Mesendoderm (in vitro differentiated cells): ENCODE data around the gene P2RX3.

Experiments used
- DNase-seq: peaks from one replicate; pipeline ENCODE4 v3.0.0; 2013
- H2AK5ac ChIP-seq: 2 replicates; pipeline ENCODE4 v1.6.1; 2013; ENCODE audit warnings: low read length, inconsistent platforms
- H2BK120ac ChIP-seq: 2 replicates; pipeline ENCODE4 v1.6.1; 2013; ENCODE audit warnings: low read depth, mild to moderate bottlenecking, low read length, moderate library complexity, mixed read lengths
- H2BK15ac ChIP-seq: replicated peaks from 2 replicates; pipeline ENCODE4 v1.6.1; 2013; ENCODE audit warnings: low read depth, mild to moderate bottlenecking, moderate library complexity
- H2BK5ac ChIP-seq: 2 replicates; pipeline ENCODE4 v1.6.1; 2013; ENCODE audit warnings: low read length, inconsistent platforms
- H3K18ac ChIP-seq: 2 replicates; pipeline ENCODE4 v1.6.1; 2013; ENCODE audit warnings: mild to moderate bottlenecking, low read length, mixed read lengths
- H3K23ac ChIP-seq: one replicate; pipeline ENCODE4 v1.6.1; 2013; ENCODE audit warnings: low read length
- H3K27ac ChIP-seq: 2 replicates; pipeline ENCODE4 v1.5.1; 2013; ENCODE audit warnings: low read depth, mild to moderate bottlenecking, inconsistent platforms, low read length, moderate library complexity
- H3K27me3 ChIP-seq: 2 replicates; pipeline ENCODE4 v1.6.1; 2013; ENCODE audit warnings: low read length, control low read depth, mild to moderate bottlenecking, inconsistent platforms; ENCODE audit not compliant: insufficient read depth, poor library complexity
- H3K36me3 ChIP-seq: 2 replicates; pipeline ENCODE4 v1.6.1; 2013; ENCODE audit warnings: low read length, inconsistent platforms; ENCODE audit not compliant: control insufficient read depth, insufficient read depth
- H3K4ac ChIP-seq: one replicate; pipeline ENCODE4 v1.6.1; 2013; ENCODE audit warnings: low read depth, mild to moderate bottlenecking, low read length, moderate library complexity
- H3K4me1 ChIP-seq: 2 replicates; pipeline ENCODE4 v1.6.1; 2013; ENCODE audit warnings: low read depth, low read length, inconsistent platforms; ENCODE audit not compliant: control insufficient read depth
- H3K4me2 ChIP-seq: 2 replicates; pipeline ENCODE4 v1.6.1; 2013; ENCODE audit warnings: low read length
- H3K4me3 ChIP-seq: 2 replicates; pipeline ENCODE4 v1.5.1; 2013; ENCODE audit warnings: mild to moderate bottlenecking, low read length
- H3K56ac ChIP-seq: one replicate; pipeline ENCODE4 v1.6.1; 2013; ENCODE audit warnings: low read length
- H3K79me1 ChIP-seq: 2 replicates; pipeline ENCODE4 v1.6.1; 2013; ENCODE audit warnings: low read length, inconsistent platforms
- H3K79me2 ChIP-seq: 2 replicates; pipeline ENCODE4 v1.6.1; 2013; ENCODE audit warnings: mild to moderate bottlenecking, low read length; ENCODE audit not compliant: control insufficient read depth, insufficient read depth
- H3K9ac ChIP-seq: 2 replicates; pipeline ENCODE4 v1.6.1; 2013; ENCODE audit warnings: low read length, inconsistent platforms
- H4K5ac ChIP-seq: one replicate; pipeline ENCODE4 v1.6.1; 2013; ENCODE audit warnings: low read length
- H4K8ac ChIP-seq: one replicate; pipeline ENCODE4 v1.6.1; 2013; ENCODE audit warnings: low read depth, mild to moderate bottlenecking, control low read depth, low read length, moderate library complexity
- WGBS: extraction: QIAGEN DNeasy Blood & Tissue Kit; methylation state at CpG from one replicate; pipeline ENCODE4 v1.1.7; 2013; ENCODE audit warnings: low lambda C conversion rate, missing lambda C conversion rate; ENCODE audit not compliant: insufficient coverage; ENCODE audit errors: extremely low coverage; 5-methylcytosine and 5-hydroxymethylcytosine counted together

The P2RX3 gene

GRCh38 chr11:57345555-57346211, 7.5 kb downstream of the P2RX3 start:
- H3K79me1 ChIP-seq = no peaks in the 10 kb centered on the region
- WGBS = no CpG with 5 or more reads among the region's 11 CpGs
- no peaks in the 10 kb centered on the region for H3K36me3 ChIP-seq
- H2AK5ac ChIP-seq = no peak overlapping the region
- H4K5ac ChIP-seq = no peak overlapping the region
- H3K4me2 ChIP-seq = no peak overlapping the region
- no peak overlapping the region for H3K4ac ChIP-seq
- no peak overlapping the region for H3K4me3 ChIP-seq
- H3K56ac ChIP-seq = peak overlapping the region; percentile 39
- no peak overlapping the region for H2BK5ac ChIP-seq
- H3K23ac ChIP-seq = no peak overlapping the region
- H4K8ac ChIP-seq = no peak overlapping the region
- no peak overlapping the region for H3K18ac ChIP-seq
- H3K4me1 ChIP-seq = peaks cover 4% of the 10 kb centered on the region
- no peak overlapping the region for H2BK120ac ChIP-seq
- no peaks in the 10 kb centered on the region for H3K27me3 ChIP-seq
- H3K79me2 ChIP-seq = no peaks in the 10 kb centered on the region
- H3K9ac ChIP-seq = peak overlapping the region; percentile 24
- no peak overlapping the region for H2BK15ac ChIP-seq
- H3K27ac ChIP-seq = no peak overlapping the region
- peak; percentile 90 for DNase-seq

- Histone ChIP-seq H2BK15ac (no peak overlapping the region), H3K4me1 (peaks cover 4% of the 10 kb centered on the region), H3K9ac (no peak overlapping the region), H3K4me3 (no peak overlapping the region), H3K4me2 (no peak overlapping the region), H3K56ac (no peak overlapping the region), H3K27me3 (no peaks in the 10 kb centered on the region), H4K8ac (no peak overlapping the region), H2AK5ac (no peak overlapping the region), H3K79me1 (no peaks in the 10 kb centered on the region), H3K4ac (no peak overlapping the region), H2BK120ac (no peak overlapping the region), H3K79me2 (no peaks in the 10 kb centered on the region), H2BK5ac (no peak overlapping the region), H3K27ac (no peak overlapping the region), H3K18ac (no peak overlapping the region), H3K36me3 (no peaks in the 10 kb centered on the region), H4K5ac (no peak overlapping the region), H3K23ac (no peak overlapping the region)
- no peak for DNase-seq
- whole genome bisulfite sequencing = no CpG with 5 or more reads among the region's 9 CpGs
Measured at GRCh38 chr11:57347336-57347735, 9.2 kb downstream of the P2RX3 start.

GRCh38 chr11:57348052-57348451, 9.9 kb downstream of the P2RX3 start:
- H3K27ac ChIP-seq = no peak overlapping the region
- H2BK120ac ChIP-seq = no peak overlapping the region
- no peak overlapping the region for H3K4me3 ChIP-seq
- H3K79me1 ChIP-seq = no peaks in the 10 kb centered on the region
- no peak overlapping the region for H4K8ac ChIP-seq
- no peak overlapping the region for H3K23ac ChIP-seq
- H4K5ac ChIP-seq = no peak overlapping the region
- H3K9ac ChIP-seq = no peak overlapping the region
- H2BK5ac ChIP-seq = no peak overlapping the region
- no peak overlapping the region for H3K4me2 ChIP-seq
- H3K27me3 ChIP-seq = no peaks in the 10 kb centered on the region
- H3K36me3 ChIP-seq = no peaks in the 10 kb centered on the region
- H2AK5ac ChIP-seq = no peak overlapping the region
- H3K56ac ChIP-seq = no peak overlapping the region
- H3K4ac ChIP-seq = no peak overlapping the region
- no peak overlapping the region for H3K18ac ChIP-seq
- no CpG with 5 or more reads among the region's 7 CpGs for WGBS
- no peaks in the 10 kb centered on the region for H3K79me2 ChIP-seq
- DNase-seq = no peak
- peaks cover 5% of the 10 kb centered on the region for H3K4me1 ChIP-seq
- H2BK15ac ChIP-seq = no peak overlapping the region

- Histone ChIP-seq H3K27me3 (no peaks in the 10 kb centered on the region), H3K56ac (no peak overlapping the region), H3K4me1 (peaks cover 7% of the 10 kb centered on the region), H3K18ac (no peak overlapping the region), H4K8ac (no peak overlapping the region), H3K23ac (no peak overlapping the region), H3K36me3 (no peaks in the 10 kb centered on the region), H2BK15ac (no peak overlapping the region), H3K4me3 (no peak overlapping the region), H2BK120ac (no peak overlapping the region), H3K9ac (no peak overlapping the region), H3K79me1 (no peaks in the 10 kb centered on the region), H3K4ac (no peak overlapping the region), H2AK5ac (no peak overlapping the region), H2BK5ac (no peak overlapping the region), H3K79me2 (no peaks in the 10 kb centered on the region), H3K27ac (no peak overlapping the region), H4K5ac (no peak overlapping the region), H3K4me2 (no peak overlapping the region)
- no peak for DNase-seq
- WGBS = no CpG with 5 or more reads among the region's 14 CpGs
Measured at GRCh38 chr11:57348636-57349313, 10.6 kb downstream of the P2RX3 start.

GRCh38 chr11:57349491-57350274, 11.5 kb downstream of the P2RX3 start:
- no peaks in the 10 kb centered on the region for H3K27me3 ChIP-seq
- H3K79me1 ChIP-seq = no peaks in the 10 kb centered on the region
- peak overlapping the region; percentile 89 for H3K56ac ChIP-seq
- no peak overlapping the region for H3K4me3 ChIP-seq
- no peak overlapping the region for H4K5ac ChIP-seq
- H2BK5ac ChIP-seq = no peak overlapping the region
- DNase-seq = peak; percentile 71
- no peaks in the 10 kb centered on the region for H3K36me3 ChIP-seq
- no peak overlapping the region for H2AK5ac ChIP-seq
- H3K27ac ChIP-seq = no peak overlapping the region
- H3K79me2 ChIP-seq = no peaks in the 10 kb centered on the region
- peaks cover 7% of the 10 kb centered on the region for H3K4me1 ChIP-seq
- no peak overlapping the region for H3K4ac ChIP-seq
- H3K4me2 ChIP-seq = peak overlapping the region; percentile 33
- H3K23ac ChIP-seq = no peak overlapping the region
- H4K8ac ChIP-seq = no peak overlapping the region
- peak overlapping the region; percentile 69 for H3K9ac ChIP-seq
- H2BK15ac ChIP-seq = no peak overlapping the region
- H3K18ac ChIP-seq = no peak overlapping the region
- no peak overlapping the region for H2BK120ac ChIP-seq
- no CpG with 5 or more reads among the region's 31 CpGs for WGBS
